GM18870 (cell line): ENCODE measurements around the gene POLG.

Experiments used
- ATAC-seq: cut with Tn5 transposase; IDR thresholded peaks from one replicate; pipeline ENCODE4 v1.9.1; 2021; ENCODE audit warnings: moderate library complexity; ENCODE audit not compliant: unreplicated experiment

Gene POLG

DNA sequence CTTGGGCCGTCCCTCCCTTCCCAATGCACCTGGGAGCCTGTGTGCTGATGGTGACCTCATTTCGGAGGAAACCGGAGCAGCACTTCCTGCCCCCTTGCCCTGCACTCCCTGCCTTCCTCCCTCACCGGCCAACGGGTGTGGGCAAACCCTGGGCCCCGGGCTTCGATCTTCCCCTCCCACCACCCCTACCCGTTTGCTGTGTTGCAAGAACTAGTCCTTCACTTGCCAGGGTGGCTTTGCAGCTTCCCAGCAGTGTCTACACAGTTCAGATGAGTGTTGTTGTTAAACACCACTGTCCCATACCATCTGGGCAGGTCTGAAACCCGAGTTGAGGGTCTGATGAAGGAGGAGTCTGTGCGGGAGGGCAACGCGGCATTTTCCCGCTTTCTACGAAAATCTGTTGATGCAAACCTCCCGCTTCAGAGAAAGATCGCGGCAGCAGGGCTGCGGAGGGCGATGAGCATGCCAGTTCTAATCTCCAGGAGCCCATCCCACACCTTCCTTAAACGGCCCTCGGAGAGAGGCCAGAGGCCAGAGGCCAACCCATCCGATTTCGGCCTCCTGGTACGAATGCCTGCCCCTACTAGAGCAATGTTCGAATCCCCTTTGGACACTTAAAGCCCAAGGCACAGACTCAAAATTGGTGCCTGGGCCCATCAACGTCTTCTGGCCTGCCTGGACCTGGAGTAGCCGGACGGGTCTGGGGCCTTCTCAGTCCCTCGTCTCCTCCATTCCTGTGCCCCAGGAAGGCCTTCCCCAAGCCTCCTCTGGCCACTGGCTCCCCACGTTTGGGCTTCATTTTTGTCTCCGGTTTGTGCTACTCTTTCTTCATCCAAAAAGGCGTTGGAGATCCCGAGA is 35.7 kb upstream of the POLG start:
- no peak for ATAC-seq

DNA sequence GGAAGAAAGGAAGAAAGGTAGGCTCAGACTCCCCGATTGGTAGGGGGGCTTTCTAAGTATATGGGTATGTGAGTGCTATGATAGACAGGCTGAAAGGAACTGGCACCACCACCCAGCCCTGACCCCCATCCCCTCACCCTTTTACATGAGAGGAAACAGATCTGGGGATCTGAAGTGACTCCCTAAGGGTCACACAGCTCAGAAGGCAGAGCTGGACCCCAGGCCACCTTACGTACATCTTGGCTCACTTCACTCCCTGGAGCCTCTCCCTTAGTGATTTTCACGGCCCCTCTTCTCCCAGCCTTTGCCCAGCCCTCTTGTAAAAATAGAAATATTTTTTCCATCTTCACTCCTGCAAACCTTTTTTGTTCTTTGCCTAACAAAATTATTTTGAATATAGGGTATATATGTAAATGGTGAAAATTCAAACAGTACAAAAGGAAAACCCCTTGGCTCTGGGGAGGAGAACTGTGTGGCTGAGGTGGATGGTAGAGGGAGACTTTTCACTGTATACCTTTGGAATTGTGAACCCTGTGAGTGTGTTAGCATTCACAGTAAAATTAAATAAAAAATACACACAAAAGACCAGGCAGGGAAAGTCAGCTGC is 34.8 kb upstream of the POLG start:
- ATAC-seq: no peak

- ATAC-seq: no peak
These were observed 34.1 kb upstream of the POLG start for GRCh38 chr15:89368566-89369223.

- no peak for ATAC-seq
These were observed 33.1 kb upstream of the POLG start for GRCh38 chr15:89367485-89368451.

- no peak for ATAC-seq
These were observed 32.2 kb upstream of the POLG start for GRCh38 chr15:89366656-89367393.

GRCh38 chr15:89365462-89366065 is 30.9 kb upstream of the POLG start:
- no peak for ATAC-seq

GRCh38 chr15:89364741-89365450 is 30.3 kb upstream of the POLG start:
- ATAC-seq: no peak

GRCh38 chr15:89364341-89364740 is 29.7 kb upstream of the POLG start:
- ATAC-seq: no peak

DNA sequence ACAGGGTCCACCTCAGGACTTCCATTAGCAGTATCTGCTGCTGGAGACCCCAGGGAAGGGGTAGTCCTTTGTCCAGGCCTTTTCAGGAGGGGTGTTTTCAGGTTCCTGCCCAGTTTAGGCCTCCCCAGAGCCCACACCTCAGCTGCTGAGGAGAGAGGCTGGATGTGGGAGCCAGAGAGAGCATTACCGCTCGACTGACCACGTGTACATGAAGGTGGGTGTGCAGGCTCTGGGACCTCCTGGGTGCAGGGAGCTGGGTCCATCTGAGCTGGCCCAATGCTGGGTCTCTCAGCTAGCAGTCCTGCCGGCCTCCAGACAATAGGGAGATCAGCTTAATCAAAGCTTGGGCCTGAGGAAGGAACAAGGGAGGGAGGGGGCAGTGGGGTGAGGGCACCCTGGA is 29.1 kb upstream of the POLG start:
- no peak for ATAC-seq

DNA sequence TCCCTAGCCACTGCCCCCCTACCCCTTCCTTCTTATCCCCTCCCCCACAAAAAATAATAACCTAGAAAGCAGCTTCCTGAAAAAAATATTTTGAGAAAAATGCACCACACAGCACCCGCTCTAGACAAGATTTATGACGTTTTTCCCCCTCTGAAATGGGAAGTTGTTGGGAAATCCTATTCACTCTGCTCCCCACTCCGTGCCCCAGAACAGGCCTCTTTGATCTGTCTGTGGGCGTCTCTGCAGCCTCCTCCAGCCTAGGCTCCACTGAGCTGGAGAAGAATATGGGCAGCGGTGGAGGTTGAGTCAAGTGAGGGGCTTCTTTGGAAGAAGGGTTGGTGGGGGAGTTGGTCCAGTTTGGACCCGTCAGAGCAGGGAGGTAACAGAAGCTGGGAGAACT is 28.5 kb upstream of the POLG start:
- ATAC-seq: no peak

DNA sequence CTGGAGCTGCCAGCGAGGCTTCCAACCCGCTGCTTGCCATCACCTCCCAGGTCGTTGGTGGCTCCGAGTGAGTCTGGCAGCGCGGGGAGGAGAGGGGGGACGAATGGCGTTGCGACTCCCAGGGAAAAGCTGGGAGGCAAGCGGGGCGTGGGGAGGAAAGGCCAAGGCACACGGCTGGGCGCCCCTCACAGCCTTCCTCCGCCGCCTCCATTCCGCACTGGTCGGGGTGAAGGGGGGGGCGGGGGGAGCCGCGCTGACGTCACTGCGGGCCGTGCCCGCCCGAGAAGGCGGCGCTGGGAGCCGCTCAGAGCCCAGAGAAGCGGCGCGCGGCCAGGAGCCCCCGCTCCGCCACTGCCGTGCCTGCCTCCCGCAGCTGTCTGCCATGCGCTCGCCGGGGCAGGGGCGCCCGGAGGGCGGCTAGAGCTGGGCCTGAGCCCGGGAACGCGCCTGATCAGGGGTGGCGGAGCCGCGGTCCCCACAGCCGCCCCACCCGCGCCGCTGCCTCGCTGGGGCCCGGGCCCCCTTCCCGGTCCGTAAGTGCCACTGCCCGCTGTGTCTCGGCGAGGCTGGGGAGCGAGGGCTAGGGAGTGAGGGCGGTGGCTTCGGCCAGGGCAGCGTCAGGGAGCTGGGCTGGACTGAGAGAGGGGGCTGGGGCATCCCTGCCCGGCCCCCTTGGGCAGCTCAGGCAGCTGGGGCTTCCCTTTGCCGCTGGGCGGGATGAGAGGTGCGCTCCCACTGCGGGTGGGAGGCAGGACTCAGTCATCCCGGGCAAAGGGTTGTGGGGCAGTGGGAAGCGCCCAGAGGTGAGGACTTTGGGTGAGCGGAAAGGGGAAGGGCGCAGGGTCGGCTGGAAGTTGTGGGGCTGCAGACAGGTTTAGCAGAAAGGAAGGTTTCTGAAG is 27.8 kb upstream of the POLG start:
- no peak for ATAC-seq

GRCh38 chr15:89361451-89362202 is 27.0 kb upstream of the POLG start:
- ATAC-seq: no peak

DNA sequence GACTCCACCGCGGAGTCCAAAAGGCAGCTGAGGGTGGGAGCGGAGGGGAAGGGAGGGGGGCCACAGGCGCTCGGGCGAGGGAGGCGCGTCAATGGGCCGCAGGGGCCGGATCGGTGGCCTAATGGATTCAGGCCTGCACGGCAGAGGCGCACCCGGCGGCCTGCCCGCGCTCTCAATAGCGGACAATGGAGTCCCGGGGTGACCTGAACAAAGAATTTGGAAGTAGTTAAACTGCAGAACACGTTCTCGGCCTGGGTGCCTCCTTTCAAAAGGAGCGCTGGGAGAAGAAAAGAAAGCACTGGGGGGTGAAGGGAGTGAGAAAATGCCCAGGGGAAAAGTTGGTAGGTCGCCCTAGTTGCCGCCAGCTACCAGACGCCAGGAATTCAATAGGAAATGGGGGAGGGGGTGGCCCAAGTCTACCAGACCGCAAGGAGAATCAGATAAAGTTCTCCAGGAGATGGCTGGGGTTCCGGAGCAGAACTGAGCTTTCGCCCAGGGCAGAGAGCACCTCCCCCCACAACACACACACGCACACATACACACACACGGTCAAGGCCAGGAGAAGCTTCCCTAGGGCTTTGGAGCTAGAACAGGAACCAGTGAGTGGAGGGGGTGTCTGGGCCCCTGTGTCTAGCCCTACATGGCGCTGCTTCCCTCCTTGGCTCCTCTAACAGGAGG is 25.8 kb upstream of the POLG start:
- no peak for ATAC-seq

GRCh38 chr15:89359471-89360293 is 25.1 kb upstream of the POLG start:
- no peak for ATAC-seq

DNA sequence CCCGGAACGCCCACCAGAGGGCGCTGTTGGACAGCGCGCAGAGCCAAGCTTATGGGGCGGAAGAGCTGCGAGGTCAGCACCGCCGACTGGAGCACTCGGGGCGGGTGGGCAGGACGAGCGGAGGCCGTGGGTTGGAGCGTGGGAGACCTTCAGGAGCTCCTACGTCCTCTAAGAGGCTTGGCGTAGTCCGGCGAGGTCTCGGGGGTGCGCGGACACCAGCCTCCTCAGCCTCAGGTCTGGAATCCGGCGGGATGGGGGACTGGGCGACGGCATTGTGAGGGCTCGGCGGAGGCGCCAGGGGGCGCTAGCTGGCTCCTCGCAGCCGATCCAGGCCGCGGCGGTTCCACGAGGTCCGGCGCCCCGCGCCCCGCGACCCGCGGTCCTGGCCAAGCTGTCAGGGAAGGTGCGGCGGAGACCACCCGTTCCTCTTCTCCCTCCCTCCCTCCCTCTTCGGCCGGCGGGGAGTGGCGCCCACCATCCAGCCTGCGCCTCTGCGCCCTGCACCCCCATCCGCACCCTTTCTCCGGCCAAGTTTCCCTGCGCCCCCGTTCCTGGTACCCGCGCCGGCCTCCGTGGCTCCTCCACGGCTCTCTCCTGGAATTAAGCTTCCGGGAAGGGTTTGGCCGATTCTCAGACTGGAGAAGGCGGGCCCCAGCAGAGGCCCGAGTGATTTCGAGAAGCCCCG is 24.3 kb upstream of the POLG start:
- ATAC-seq: peak; percentile 73

- ATAC-seq: no peak
These were observed 23.8 kb upstream of the POLG start for GRCh38 chr15:89358435-89358754.
